ENCODE data around the gene ABHD14A.

Gene ABHD14A

GRCh38 chr3:51957520-51958205, 17.2 kb upstream of the ABHD14A start:
- no peak overlapping the region for H3K9ac ChIP-seq
- no peak overlapping the region for H3K4me3 ChIP-seq (ENCODE audit: low read depth, low read length)
- no peaks in the 10 kb centered on the region for H3K9me3 ChIP-seq (ENCODE audit: control insufficient read depth, low read length)
- H3K27ac ChIP-seq, result no peak overlapping the region
- no peak overlapping the region for H2AFZ ChIP-seq
- no peaks in the 10 kb centered on the region for H3K79me2 ChIP-seq
- H3K27me3 ChIP-seq (ENCODE audit: control insufficient read depth, insufficient read depth, low read length), result no peaks in the 10 kb centered on the region
- no peaks in the 10 kb centered on the region for H3K36me3 ChIP-seq (ENCODE audit: control insufficient read depth, insufficient read depth, low read length)
- no peak overlapping the region for H3K4me2 ChIP-seq (ENCODE audit: low read length)
- TF ChIP-seq CTCF (IDR thresholded peaks at IDR 0.05), result no peak
- H3K4me1 ChIP-seq, result peaks cover 15% of the 10 kb centered on the region

GRCh38 chr3:51958603-51959521, 16.0 kb upstream of the ABHD14A start:
- no peaks in the 10 kb centered on the region for H3K36me3 ChIP-seq (ENCODE audit: control insufficient read depth, insufficient read depth, low read length)
- no peaks in the 10 kb centered on the region for H3K9me3 ChIP-seq (ENCODE audit: control insufficient read depth, low read length)
- no peak overlapping the region for H3K27ac ChIP-seq
- H3K4me3 ChIP-seq (ENCODE audit: low read depth, low read length), result no peak overlapping the region
- peaks cover 5% of the 10 kb centered on the region for H3K4me1 ChIP-seq
- H3K9ac ChIP-seq, result no peak overlapping the region
- TF ChIP-seq CTCF (IDR thresholded peaks at IDR 0.05), result no peak
- no peak overlapping the region for H3K4me2 ChIP-seq (ENCODE audit: low read length)
- no peak overlapping the region for H2AFZ ChIP-seq
- H3K27me3 ChIP-seq (ENCODE audit: control insufficient read depth, insufficient read depth, low read length), result no peaks in the 10 kb centered on the region
- H3K79me2 ChIP-seq, result no peaks in the 10 kb centered on the region

DNA sequence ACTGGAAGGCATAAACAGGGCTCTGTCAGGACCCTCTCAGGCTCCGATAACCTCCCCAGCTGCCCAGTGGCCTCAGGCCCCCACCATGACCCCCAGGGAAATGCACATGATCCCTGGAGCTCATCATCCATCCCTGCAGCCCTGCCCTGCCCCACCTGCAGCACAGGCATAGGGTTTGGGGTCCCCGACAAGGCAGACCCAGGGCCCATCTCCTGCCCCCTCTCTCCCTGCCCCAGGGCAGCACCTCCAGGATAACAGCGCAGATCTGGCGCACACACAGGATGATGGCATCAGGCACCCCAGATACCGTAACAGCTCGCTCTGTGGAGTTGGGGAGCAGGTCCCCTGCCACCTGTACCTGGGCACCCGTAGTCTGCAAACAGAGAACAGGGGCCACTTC, 15.2 kb upstream of the ABHD14A start:
- Histone ChIP-seq H3K79me2 (no peaks in the 10 kb centered on the region), H3K9ac (no peak overlapping the region), H3K27ac (no peak overlapping the region), H2AFZ (no peak overlapping the region), H3K4me2 (ENCODE audit: low read length) (no peak overlapping the region), H3K9me3 (ENCODE audit: control insufficient read depth, low read length) (no peaks in the 10 kb centered on the region), H3K4me3 (ENCODE audit: low read depth, low read length) (no peak overlapping the region), H3K36me3 (ENCODE audit: control insufficient read depth, insufficient read depth, low read length) (no peaks in the 10 kb centered on the region), H3K27me3 (ENCODE audit: control insufficient read depth, insufficient read depth, low read length) (no peaks in the 10 kb centered on the region), H3K4me1 (peaks cover 5% of the 10 kb centered on the region)
- TF ChIP-seq CTCF (IDR thresholded peaks at IDR 0.05), result no peak

- TF ChIP-seq CTCF (IDR thresholded peaks at IDR 0.05), result no peak
- H3K27ac ChIP-seq, result no peak overlapping the region
- no peaks in the 10 kb centered on the region for H3K79me2 ChIP-seq
- H2AFZ ChIP-seq, result no peak overlapping the region
- no peaks in the 10 kb centered on the region for H3K9me3 ChIP-seq (ENCODE audit: control insufficient read depth, low read length)
- H3K9ac ChIP-seq, result no peak overlapping the region
- no peaks in the 10 kb centered on the region for H3K36me3 ChIP-seq (ENCODE audit: control insufficient read depth, insufficient read depth, low read length)
- no peak overlapping the region for H3K4me3 ChIP-seq (ENCODE audit: low read depth, low read length)
- peaks cover 5% of the 10 kb centered on the region for H3K4me1 ChIP-seq
- no peak overlapping the region for H3K4me2 ChIP-seq (ENCODE audit: low read length)
- no peaks in the 10 kb centered on the region for H3K27me3 ChIP-seq (ENCODE audit: control insufficient read depth, insufficient read depth, low read length)
Measured at GRCh38 chr3:51960386-51960785, 14.5 kb upstream of the ABHD14A start.

Data from parathyroid adenoma (tissue), 2 donors.